HG03432 (cell line): ENCODE data around the gene CDC42BPA.
A peak's percentile ranks its signal among the peaks of the same experiment; 100 is the strongest.
"Not testable (repeated sequence)": the region's sequence is repeated elsewhere in the genome, so short reads cannot be mapped to it uniquely, and the experiment has no call there.

ENCODE experiments used
- ATAC-seq: cut with Tn5 transposase; IDR thresholded peaks from one replicate; pipeline ENCODE4 v1.9.1; 2021; ENCODE audit warnings: mild to moderate bottlenecking, moderate library complexity; ENCODE audit not compliant: unreplicated experiment

CDC42BPA gene

DNA sequence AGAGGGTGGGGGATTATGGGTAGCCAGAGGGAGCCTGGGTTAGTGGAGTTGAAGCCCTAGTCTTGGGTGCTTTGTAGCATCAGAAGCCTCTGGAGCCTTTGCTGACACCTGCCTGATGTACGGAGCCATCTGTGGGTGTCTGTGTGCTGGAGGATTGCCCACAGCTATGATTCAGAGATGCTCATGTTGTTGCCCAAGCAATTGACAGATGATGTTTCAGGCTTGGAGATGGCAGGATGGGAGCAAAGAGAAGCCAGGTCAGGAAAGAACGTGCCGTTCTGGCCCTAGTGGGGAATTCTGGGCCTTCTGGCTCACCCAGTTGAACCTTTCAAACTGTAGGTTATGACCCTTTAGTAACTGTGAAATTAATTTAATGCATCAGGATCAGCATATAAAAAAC lies 350.6 kb downstream of the CDC42BPA start:
- no peak for ATAC-seq

- ATAC-seq, result no peak
These were observed 351.6 kb downstream of the CDC42BPA start for GRCh38 chr1:226966683-226967082.

DNA sequence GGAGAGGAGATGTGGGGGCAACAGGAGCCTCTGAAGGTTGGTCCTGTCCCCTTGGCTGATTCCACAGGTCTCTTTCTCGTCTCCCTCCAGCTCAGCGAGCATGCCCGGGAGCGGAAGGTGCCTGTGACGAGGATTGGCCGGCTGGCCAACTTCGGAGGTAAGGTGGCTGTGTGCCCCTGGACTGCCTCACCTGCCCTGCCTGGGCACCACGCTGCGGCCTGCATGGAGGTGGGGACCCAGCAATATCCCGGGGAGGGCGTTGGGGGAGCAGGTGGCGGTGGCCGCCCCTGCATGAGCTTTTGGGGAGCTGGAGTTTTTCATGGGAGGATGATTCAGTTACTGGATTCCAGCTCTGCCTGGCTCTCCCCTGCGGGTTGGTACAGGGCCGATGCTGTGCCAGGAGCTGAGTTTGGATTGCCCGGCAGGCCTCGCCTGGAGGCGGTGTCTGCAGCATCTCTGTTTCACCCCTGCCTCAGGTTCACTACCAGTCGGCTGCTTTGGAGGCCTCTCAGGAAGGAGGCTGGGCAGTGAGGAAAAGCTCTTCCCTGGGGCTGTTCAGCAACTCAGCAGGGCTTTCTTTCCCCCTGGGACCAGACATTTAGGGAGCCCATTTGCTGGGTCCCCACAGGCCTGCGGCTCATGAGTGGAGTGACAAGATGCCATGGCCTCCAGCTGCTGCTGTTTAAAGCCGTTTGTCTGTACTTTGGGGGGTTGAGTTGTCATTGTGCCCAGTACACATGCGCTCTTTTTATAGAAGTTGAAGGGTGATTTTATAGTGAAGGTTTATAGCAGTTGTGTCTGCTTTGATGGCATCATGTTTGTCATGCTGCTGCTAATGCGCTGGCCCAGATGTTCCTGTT lies 352.5 kb downstream of the CDC42BPA start:
- ATAC-seq, result no peak

DNA sequence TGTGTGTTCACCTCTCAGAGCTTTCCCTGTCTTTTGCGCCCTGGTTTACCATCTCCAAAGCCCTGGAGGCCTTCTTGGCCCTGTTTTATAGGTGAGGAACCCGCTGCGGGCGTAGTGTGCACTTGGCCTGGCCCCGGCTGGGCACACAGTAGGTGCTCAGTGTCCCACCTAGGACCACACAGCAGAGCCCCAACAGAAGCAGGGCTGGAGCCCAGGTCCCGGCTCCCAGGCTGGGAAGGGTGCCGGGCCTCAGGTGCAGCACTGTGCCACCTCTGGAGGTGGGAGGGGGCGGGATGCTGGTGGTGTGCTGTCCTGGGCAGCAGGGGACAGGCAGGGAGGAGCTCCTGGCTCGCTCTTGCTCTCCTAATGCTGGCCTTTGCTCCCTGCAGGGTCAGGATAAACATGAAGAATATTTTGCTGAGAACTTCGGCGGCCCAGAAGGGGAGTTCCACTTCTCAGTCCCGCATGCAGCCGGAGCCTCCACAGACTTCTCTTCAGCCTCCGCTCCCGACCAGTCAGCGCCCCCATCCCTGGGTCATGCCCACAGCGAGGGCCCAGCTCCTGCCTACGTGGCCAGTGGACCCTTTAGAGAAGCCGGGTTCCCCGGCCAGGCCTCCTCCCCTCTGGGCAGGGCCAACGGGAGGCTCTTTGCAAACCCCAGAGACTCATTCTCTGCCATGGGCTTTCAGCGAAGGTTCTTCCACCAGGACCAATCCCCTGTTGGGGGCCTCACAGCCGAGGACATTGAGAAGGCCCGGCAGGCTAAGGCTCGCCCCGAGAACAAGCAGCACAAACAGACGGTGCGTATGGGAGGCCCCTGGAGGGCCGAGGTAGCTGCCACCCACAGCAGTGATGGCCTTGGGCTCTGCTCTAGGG lies 353.4 kb downstream of the CDC42BPA start:
- ATAC-seq, result no peak

- no peak for ATAC-seq
These were observed 354.2 kb downstream of the CDC42BPA start for GRCh38 chr1:226964068-226964425.

DNA sequence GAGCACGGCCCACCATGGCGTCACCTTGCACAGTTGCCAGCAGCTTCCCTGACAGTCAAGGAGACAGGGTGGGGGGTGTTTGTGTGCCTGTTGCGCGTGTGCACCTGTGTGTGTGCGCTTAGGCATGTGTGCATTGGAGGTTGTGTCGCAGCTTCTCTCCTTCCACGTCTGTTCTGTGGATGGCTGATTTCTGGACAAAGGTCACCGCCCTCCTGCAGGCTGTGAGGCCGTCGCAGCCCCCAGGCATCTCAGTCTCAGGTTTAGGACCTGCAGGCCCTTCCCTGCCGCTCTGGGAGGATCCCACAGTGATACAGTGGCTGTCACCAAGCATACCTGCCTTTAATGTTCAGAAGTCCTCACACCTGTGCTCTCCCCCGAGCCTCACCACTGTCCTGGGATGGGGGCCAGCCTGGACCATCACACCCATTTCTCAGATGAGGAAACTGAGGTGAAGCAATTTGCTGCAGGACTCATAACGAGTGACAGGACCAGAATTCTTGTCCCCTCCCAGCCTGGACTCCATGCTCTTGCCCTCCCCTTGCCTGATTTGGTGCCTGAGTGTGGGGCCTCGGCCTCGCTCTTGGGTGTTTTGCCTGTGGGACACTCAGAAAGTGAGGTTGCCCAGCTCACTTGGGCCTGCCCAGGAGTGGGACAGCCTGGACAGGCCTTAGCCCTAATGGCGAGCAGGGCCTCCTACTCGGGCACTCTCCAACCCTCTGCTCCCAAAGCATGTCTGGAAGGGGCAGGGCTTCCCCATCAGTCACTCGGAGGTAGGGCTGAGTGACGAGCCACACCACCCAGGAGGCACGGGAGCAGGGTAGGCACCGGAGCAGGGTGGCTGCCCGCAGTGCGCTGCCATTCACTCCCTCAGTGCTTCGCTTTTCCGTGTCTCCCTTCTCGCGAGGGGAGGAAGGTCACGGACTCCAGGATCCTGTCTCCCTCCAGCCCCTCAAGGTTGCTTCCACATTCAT lies 355.6 kb downstream of the CDC42BPA start:
- ATAC-seq, result no peak

- no peak for ATAC-seq
These were observed 357.1 kb downstream of the CDC42BPA start for GRCh38 chr1:226960944-226961765.

DNA sequence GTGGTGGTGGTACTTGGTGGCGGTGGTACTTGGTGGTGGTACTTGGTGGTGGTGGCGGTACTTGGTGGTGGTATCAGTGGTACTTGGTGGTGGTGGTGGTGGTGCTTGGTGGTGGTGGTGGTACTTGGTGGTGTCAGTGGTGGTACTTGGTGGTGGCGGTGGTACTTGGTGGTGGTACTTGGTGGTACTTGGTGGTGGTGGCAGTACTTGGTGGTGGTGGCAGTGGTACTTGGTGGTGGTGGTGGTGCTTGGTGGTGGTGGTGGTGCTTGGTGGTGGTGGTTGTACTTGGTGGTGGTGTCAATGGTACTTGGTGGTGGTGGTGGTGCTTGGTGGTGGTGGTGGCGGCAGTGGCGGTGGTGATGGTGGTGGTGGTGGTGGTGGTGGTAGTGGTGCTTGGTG lies 358.0 kb downstream of the CDC42BPA start:
- ATAC-seq, result no peak

DNA sequence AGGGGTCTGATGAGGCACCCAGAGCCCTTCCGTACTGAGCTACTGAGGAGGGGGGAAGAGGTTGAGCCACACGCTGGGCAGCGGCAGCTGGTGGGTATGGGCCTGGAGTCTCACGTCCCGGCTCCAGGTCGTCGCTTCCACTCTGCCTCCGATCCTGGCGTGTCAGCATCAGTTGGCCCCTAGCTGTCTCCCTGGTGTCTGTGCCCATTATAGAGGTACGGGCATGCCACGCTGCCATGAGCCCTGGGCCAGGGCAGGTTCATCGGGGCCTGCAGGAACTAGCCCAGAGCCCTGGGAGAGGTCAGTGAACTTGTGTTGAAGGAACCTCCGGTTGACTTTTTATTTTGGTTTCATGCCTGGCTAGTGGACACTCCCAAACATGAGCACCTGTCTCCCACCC lies 360.0 kb downstream of the CDC42BPA start:
- no peak for ATAC-seq

DNA sequence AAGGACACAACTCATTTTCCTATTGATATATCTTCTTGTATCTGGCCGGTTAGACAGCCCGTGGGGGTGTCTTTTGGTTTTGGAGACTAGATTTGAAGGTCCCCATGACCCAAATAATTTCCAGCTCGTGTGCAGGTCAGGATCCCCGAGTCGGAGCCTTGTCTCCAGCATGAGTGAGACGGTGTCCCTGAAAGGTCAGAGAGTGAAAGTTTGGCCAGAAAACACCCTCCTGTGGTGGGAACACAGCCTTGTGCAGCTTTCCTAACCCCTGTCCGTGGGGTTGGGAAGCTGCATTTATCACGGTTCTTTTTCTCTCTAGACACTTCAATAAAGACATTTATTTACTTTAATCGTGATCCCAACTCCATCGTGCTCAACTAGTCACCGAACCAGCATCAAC lies 360.6 kb downstream of the CDC42BPA start:
- no peak for ATAC-seq

DNA sequence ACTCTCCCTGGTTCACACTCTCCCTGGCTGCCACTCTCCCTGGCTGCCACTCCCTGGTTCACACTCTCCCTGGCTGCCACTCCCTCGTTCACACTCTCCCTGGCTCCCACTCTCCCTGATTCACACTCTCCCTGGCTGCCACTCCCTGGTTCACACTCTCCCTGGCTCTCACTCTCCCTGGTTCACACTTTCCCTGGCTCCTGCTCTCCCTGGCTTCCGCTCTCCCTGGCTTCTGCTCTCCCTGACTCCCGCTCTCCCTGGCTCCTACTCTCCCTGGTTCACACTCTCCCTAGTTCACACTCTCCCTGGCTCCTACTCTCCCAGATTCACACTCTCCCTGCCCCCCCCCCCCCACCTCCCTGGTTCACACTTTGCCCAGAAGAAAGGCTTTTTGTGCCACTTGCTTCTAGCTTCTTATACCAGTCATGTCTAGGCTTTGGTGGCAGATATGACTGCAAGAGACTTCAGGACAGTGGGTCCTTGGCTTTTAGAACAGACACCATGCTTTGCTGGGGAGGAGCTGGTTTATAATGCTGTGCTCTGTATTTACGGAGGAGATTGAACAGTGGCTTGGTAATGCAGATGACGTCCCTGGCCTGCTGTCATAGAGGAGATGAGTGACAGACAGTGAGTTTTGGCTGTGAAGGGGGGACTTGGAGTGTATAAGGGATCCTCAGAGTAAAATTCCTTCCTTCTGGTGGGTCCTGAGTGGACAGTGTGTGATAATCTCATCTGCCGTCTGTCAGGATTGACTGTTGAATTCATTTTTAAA lies 361.2 kb downstream of the CDC42BPA start:
- ATAC-seq, result no peak

DNA sequence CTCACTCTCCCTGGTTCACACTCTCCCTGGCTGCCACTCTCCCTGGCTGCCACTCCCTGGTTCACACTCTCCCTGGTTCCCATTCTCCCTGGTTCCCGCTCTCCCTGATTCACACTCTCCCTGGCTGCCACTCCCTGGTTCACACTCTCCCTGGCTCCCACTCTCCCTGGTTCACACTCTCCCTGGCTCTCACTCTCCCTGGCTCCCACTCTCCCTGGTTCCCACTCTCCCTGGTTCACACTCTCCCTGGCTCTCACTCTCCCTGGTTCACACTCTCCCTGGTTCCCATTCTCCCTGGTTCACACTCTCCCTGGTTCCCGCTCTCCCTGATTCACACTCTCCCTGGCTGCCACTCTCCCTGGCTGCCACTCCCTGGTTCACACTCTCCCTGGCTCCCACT lies 362.4 kb downstream of the CDC42BPA start:
- ATAC-seq, result not testable (repeated sequence)

- ATAC-seq, result no peak
These were observed 363.5 kb downstream of the CDC42BPA start for GRCh38 chr1:226954777-226955176.

GRCh38 chr1:226954337-226954736 lies 364.0 kb downstream of the CDC42BPA start:
- no peak for ATAC-seq

- ATAC-seq, result no peak
These were observed 365.0 kb downstream of the CDC42BPA start for GRCh38 chr1:226953175-226953800.

DNA sequence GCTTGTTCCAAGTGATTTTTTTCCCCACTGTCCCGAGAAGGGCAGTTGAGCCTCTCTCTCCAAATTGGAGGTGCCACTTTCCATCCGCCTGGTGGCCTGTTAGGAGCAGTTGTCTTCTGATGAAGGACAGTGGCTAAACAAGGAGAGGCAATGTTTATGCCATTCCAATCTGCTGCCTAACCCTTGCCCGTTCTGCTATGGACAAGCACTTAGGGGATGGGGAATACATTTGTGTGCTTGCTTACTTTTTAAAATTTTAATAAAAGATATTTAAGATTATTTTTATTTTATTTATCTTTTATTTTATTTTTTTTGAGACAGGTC lies 366.2 kb downstream of the CDC42BPA start:
- no peak for ATAC-seq

GRCh38 chr1:226951286-226952117 lies 366.8 kb downstream of the CDC42BPA start:
- ATAC-seq, result peak; percentile 12

- ATAC-seq, result peak; percentile 55
These were observed 367.4 kb downstream of the CDC42BPA start for GRCh38 chr1:226950871-226951270.
